NB4 (cell line): ENCODE results near the gene NOS1.

Experiments
- POLR2A ChIP-seq: IDR thresholded peaks from 2 replicates; pipeline ENCODE4 v1.6.1; 2011; ENCODE audit warnings: mild to moderate bottlenecking; ENCODE audit not compliant: insufficient read length; ENCODE audit errors: extremely low read depth
- TF ChIP-seq, protein P1 (sequence below): IDR thresholded peaks from one replicate; pipeline ENCODE4 v1.5.1; 2012; ENCODE audit warnings: low read depth, low read length
- TF ChIP-seq, protein P2 (sequence below): IDR thresholded peaks from 2 replicates; pipeline ENCODE4 v1.6.1; 2011; ENCODE audit warnings: low read depth, low read length

- TF ChIP-seq, protein P1, sequence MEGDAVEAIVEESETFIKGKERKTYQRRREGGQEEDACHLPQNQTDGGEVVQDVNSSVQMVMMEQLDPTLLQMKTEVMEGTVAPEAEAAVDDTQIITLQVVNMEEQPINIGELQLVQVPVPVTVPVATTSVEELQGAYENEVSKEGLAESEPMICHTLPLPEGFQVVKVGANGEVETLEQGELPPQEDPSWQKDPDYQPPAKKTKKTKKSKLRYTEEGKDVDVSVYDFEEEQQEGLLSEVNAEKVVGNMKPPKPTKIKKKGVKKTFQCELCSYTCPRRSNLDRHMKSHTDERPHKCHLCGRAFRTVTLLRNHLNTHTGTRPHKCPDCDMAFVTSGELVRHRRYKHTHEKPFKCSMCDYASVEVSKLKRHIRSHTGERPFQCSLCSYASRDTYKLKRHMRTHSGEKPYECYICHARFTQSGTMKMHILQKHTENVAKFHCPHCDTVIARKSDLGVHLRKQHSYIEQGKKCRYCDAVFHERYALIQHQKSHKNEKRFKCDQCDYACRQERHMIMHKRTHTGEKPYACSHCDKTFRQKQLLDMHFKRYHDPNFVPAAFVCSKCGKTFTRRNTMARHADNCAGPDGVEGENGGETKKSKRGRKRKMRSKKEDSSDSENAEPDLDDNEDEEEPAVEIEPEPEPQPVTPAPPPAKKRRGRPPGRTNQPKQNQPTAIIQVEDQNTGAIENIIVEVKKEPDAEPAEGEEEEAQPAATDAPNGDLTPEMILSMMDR, result no peak
- TF ChIP-seq POLR2A, result no peak
- TF ChIP-seq, protein P2, sequence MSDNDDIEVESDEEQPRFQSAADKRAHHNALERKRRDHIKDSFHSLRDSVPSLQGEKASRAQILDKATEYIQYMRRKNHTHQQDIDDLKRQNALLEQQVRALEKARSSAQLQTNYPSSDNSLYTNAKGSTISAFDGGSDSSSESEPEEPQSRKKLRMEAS, result no peak
Measured at GRCh38 chr12:117356048-117356447, 5.4 kb downstream of the NOS1 start.
